Cardiac fibroblast (primary cell): ENCODE data around the gene GFRA3.

Experiments
- DNase-seq, 2 donors: peaks; one replicate each; pipeline versions ENCODE4 v3.0.0 to v3.0.0-alpha.2; 2010; ENCODE audit warnings: low read depth in 2 of 2
- H3K4me3 ChIP-seq, 2 donors: replicated peaks in 1 of 2; 1 replicate in 1 of 2; 2 replicates in 1 of 2; pipeline ENCODE4 v1.5.1; 2011; ENCODE audit warnings: low read depth in 2 of 2, low read length in 2 of 2, mild to moderate bottlenecking in 2 of 2, moderate library complexity in 1 of 2
- CTCF ChIP-seq: IDR thresholded peaks from one replicate; pipeline ENCODE4 v1.5.1; 2011; ENCODE audit warnings: low read depth, mild to moderate bottlenecking, low read length, inconsistent platforms

GFRA3 gene

GRCh38 chr5:138241688-138242571 is 32.5 kb downstream of the GFRA3 start:
- TF ChIP-seq CTCF: no peak
- DNase-seq: peak; percentile 13 to 25
- H3K4me3 ChIP-seq: peak overlapping the region; percentile 30 to 50

- no peak overlapping the region for H3K4me3 ChIP-seq
- TF ChIP-seq CTCF: no peak
- DNase-seq: no peak
These were observed 33.6 kb downstream of the GFRA3 start for GRCh38 chr5:138240650-138241385.

- no peak overlapping the region for H3K4me3 ChIP-seq
- no peak for TF ChIP-seq CTCF
- no peak for DNase-seq
These were observed 36.4 kb downstream of the GFRA3 start for GRCh38 chr5:138238034-138238433.

- no peak for DNase-seq
- H3K4me3 ChIP-seq: no peak overlapping the region
- TF ChIP-seq CTCF: no peak
These were observed 39.8 kb downstream of the GFRA3 start for GRCh38 chr5:138234651-138235050.

GRCh38 chr5:138233280-138233679 is 41.1 kb downstream of the GFRA3 start:
- DNase-seq: no peak
- no peak overlapping the region for H3K4me3 ChIP-seq
- TF ChIP-seq CTCF: no peak

GRCh38 chr5:138230981-138231589 is 43.3 kb downstream of the GFRA3 start:
- DNase-seq: peak; percentile 70 to 71
- TF ChIP-seq CTCF: no peak

More at GRCh38 chr5:138230981-138231589, 43.3 kb downstream of the GFRA3 start:
- no peak overlapping the region for H3K4me3 ChIP-seq
